Fibroblast of peridontal ligament (primary cell): Measurements from ENCODE around the gene LEMD1.

Experiments used
- DNase-seq: peaks from one replicate; pipeline ENCODE4 v3.0.0-alpha.2; 2010; ENCODE audit errors: extremely low read depth

LEMD1 gene

GRCh38 chr1:205421798-205422197 is at the start of gene LEMD1:
Gene LEMD1 (minus strand): TSS chr1:205422056. CDS start chr1:205420536, 1,520 bp downstream.
- no peak for DNase-seq

- no peak for DNase-seq
Observed at GRCh38 chr1:205470131-205470530, 48.3 kb upstream of the LEMD1 start.

DNA sequence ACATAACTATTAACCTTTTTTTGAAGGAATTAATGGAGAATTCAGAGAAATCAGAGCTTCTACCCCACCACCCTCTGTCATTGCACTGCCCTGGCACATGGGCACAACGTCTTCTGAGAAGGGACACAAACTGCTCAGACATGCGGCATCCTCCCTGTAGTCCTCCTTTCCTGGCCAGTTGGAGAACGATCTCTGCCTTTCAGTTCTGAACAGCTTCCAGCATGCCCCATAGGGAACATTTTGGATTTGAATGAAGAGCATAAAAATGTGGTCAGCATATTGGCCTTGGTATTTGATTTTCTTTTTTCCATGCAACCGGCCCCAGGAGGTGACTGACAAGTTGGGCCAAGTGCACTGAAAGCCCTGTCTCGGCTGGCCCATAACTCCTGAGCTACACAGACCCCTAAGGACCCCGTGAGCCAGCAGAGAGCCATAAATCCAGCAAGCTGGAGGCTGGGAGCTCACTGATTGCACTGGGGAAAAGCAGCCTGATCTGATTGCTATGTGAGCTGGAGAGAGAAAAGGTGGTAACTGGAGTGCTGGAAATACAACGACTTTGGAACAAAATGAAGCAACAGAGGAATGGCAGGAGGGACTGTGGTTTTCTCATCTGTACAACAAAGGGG is 44.9 kb upstream of the LEMD1 start:
- no peak for DNase-seq

- DNase-seq: no peak
Observed at GRCh38 chr1:205465392-205465791, 43.5 kb upstream of the LEMD1 start.

DNA sequence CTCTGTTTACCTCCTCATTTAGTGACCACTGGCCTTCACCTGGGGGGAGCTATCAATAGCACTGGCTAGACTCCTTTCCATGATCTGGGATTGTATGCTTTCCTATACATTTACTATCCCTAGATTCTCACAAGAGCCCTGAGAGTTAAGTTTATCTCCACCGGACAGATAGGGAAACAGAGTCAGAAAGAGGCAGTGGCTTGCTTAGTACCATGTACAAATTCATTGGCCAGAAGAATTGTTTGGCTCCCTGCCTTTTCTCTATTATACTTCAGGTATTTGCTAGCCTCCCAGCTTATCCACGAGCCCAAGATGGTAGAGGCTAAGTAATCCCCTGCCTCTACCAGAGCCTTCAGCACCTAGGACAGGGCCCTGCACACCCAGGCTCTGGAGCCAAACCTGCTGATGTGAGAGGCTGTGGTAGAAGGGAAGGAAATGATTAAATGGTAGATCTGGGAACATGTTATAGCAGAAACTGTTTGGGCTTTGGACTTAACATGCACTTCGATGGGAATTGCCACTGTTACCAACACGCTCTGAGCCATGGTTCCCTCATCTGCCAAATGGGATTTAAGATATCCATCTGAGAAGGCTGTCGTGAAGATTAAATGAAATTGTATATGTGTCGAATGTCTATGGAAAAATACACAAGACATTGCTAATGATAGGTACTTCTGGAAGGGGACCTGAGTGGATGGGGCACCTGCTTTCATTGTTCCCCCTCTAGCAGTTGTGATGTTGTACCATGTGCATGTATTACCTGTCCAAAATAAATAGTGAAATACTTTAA is 37.1 kb upstream of the LEMD1 start:
- DNase-seq: peak; percentile 52

DNA sequence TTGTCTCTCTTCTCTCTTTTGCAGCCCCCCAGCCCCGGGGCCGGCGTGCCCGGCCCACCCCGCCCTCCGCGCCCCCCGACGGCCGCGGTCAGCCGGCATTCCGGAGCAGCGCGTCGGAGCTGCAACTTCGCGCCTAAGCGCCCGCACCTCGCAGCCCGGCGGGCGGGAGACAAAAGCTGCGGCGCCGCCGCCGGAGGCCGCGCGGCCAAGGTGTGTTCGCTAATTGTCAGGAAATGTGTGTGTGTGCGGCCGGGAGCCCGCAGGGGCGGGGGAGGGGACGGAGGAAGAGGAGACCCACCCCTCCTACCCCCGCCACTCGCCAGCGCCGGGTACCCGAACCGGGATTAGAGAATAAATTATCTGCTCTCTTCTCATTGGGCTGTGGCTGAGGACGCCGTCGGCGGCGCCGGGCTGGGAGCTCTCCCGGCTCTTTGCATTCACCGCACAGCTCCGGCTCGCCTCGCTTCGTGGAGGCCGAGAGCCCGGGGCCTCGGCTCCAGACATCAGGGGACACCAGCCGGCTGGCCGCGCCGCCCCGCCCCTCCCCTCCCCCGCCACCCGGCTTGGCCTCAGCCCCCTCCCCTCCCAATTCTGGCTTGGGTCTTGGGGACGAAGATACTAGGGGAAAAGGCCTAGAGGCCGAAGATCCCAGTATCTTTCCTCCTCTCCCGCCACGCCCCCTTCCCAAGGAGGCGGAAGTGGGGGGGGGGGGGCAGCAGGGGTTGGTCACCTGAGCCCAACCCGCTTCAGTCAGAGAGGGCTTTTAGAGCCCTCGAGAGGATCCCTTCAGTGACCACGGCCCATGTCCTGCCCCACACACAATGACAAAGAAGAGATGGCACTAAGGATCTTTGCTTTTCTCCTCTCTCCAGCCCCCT is 35.3 kb upstream of the LEMD1 start:
- DNase-seq: no peak

- DNase-seq: no peak
Observed at GRCh38 chr1:205456383-205456867, 34.6 kb upstream of the LEMD1 start.

DNA sequence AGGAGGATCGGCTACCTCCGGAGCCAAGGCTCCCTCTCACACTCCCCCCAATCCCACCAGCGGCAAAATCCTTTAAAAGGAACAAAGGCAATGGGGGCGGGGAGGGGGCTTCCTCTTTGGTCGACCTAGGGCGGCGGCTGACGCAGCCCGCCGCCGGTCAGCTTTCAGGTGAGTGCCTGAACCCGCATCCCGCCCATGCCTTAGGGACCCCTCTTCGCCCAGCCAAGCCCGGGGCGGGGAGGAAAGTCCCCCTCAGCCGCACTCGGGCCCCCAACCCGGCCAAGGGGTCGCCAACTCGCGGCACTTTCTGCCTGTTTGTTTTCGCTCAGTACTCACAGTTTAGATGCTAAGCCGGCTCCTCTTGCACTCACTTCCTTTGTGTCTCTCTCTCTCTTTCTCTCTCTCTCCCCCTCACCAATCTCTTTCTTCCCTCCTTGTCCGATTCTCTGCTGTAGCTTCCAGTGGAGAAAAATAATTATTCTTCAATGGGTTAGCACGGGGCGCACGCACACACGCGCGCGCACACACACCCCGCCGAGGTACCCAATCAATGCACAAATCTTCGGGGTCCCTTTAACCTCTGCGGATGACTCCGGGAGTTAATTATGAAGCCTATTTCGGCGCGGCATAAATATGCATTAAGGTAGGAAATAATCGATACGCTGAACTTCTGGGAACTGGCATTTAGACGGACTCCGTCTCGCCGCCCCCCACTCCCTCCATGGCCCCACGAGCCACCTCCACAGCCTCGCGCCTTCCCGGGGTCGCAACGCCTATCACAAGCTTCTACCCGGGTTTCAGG is 33.9 kb upstream of the LEMD1 start, which contains the start of gene BLACAT1:
Gene BLACAT1, minus strand, starts transcription at position 465 of the 802 bp plus-strand sequence.
- no peak for DNase-seq

DNA sequence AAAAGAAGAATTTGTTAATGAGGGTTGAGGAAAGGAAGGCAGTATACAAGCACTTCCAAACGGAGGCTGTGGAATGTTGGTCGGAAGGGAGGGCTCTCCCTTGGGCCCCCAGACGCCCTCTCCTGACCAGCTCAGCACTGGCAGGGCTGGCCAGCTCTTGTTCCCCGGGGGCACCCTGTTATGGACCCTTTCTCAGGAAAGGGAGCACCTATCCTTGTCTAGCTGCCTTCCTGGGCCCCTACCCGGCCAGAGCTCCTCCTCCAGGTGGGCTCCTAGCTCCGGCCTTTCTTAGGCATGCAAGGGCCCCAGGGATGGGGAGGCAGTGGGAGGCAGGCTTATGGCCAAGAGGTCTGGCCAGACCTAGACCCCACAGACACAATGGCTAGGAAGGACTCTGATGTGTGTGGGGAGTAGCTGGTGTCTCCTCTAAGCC is 33.1 kb upstream of the LEMD1 start:
- DNase-seq: no peak

DNA sequence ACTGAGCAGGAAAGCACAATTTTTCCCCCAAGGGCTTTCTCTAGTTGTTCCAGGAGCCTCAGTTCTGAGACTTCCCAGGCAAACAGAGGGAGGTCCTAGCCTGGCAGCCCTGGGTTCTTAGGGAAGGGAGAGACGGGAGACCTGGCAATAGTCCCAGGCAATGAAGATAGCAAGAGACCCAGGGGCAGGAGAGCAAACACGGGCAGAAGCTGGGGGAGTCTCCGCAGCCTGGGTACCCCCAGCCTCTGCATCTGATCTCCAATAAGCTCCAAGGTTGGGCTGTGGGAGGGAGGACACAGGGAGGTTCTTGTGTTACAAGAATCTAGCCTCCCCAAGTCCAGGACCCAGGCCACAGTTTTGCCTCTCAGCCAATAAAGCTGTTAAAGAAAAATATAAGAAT is 31.6 kb upstream of the LEMD1 start:
- no peak for DNase-seq

DNA sequence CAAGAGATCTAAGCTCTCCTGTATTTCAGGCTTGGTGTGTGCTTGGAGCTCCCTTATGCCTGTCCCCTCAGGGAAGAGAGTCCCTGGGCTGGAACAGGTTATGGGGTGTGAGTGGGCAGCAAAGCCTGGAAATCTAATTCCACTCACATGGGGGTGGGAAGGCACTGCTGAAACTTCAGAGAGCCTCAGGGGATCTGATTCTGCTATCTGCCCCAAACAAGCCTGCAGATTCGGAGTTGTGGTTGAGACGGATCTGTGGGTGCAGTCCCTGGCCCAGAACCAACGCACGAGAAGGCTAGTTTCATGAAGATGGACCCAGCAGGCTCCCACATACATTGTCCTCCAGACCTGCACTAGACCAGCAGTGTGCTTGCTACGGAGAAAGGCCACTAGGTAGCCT is 31.1 kb upstream of the LEMD1 start:
- no peak for DNase-seq

DNA sequence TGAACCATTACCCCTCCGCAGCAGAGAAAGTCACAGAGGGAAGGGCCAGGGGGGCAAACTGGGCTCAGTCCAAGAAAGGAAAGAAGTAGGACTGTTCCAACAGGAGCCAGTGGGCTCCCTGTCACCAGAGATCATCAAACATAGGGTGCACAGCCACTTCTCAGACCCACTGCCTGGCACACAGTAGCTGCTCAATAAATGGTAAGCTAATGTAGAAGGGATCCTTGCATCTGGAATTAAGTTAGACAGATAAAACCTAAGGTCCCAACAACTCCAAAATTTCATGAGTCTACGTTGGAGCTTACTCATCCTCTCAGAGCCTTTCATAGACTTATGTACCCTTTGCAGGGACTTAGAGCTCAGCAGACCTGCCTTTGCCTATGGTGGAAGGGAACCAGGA is 30.5 kb upstream of the LEMD1 start:
- no peak for DNase-seq

DNA sequence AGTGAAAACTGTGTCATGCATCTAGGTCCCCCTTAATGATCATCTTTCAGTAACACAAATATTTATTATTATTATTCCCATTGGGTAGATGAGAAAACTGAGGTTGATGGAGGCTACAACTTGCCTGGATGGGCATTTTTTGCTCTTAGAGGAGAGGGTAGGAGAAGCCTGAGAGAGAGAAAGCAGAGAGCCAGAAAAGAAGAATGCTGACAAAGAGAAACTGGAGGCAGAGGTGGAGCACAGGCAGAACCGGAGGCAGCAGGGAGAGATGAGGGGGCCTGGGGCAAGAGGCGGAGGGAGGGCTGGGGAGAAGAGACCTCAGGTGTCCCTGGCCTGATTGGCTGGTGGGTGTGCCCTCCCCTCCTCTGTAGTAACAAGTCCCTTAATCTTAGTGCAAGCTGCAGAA is 29.9 kb upstream of the LEMD1 start:
- no peak for DNase-seq

DNA sequence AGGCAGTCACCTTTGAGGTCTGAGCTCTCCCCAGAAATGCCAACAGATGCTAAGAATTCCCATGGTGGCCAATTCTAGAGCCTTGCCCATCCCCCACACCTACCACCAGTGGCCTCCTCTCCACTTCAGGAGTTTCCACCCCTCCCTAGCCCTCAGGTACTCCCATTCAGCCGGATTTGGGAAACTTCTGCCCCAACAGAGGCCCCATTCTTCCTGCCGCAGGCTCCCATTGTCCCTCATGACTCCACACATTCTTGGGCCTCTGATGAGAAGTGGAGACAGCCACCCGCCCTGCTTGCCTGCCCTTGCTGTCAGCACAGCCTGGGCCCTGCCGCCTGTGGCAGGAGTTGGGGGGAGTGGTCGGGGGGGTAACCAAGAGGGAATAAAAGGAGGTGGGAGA is 29.3 kb upstream of the LEMD1 start:
- no peak for DNase-seq

DNA sequence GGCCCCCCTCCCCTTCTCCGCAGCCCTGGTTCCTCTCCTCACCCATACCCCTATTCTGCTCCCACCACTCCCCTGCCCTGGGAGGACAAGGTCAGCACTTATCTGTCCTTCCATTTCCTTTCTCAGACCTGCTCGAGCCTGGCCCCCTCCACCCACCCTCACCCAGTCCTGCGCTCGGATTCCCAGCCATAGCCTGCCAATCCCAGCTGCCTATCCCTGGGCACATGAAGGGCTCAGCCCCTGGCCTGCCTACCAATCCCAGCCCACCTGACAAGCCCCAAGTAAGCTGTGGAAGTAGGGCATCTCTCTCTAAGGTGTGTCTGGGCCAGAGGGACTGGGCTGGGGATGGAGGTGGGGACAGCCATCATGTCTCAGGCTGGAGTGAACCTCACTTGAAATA is 28.6 kb upstream of the LEMD1 start:
- no peak for DNase-seq

GRCh38 chr1:205449750-205450443 is 28.0 kb upstream of the LEMD1 start:
- no peak for DNase-seq

DNA sequence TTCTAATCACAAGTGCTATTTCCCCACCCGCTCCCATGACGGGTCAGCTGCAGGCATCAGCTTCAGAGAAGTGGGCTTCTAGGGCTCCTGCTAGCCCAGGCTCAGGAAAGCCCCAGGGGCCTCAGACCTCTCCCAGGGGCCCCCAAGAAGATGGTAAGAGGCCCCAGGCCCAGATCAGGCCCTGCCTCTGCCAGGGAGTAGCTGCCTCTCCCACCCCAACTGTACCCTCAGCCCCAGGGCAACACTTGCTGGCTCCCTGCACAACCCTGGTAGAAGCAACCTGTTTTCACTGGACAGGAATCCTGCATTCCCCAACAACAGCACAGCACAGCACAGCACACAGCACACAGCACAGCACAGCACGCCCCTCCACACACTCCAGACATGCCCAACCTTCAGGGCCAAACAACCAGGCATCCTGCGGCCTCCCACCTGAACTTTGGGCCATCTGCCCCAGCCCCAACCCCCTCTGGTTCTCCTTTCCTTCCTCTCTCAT is 27.4 kb upstream of the LEMD1 start:
- DNase-seq: no peak

DNA sequence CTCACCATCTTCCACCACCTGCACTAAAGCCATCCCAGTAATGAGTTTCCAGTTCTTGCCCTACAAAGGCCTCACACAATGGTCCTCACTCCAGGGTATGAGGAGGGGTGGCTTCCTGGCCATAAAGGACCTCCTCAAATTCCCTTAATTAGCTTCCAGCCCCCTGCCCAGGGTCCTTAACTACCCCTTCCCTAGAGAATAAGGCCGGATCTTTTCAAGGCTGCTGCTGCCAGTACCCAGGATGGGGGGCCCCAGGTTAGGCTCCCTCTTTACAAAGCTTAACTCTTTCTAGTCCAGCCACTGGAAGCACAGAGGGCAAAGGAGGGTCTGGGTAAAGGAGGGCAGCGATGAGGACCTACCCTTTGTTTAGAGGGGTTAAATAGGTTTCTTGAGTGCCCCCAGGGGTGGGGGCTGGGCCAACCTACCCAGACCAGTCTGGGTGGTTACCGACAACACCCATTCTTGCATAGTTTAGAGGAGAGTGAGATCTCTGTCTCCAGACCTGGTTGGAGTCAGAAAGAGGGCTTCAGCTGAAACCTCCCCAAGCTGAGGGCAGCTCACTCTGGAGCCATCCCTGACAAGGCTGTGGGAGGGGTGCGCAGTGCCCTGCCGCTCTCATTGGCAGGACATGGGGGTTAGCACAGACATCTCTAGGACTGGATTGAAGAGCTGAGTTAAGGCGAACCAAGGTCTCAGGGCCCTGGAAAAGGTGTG is 26.8 kb upstream of the LEMD1 start:
- no peak for DNase-seq

DNA sequence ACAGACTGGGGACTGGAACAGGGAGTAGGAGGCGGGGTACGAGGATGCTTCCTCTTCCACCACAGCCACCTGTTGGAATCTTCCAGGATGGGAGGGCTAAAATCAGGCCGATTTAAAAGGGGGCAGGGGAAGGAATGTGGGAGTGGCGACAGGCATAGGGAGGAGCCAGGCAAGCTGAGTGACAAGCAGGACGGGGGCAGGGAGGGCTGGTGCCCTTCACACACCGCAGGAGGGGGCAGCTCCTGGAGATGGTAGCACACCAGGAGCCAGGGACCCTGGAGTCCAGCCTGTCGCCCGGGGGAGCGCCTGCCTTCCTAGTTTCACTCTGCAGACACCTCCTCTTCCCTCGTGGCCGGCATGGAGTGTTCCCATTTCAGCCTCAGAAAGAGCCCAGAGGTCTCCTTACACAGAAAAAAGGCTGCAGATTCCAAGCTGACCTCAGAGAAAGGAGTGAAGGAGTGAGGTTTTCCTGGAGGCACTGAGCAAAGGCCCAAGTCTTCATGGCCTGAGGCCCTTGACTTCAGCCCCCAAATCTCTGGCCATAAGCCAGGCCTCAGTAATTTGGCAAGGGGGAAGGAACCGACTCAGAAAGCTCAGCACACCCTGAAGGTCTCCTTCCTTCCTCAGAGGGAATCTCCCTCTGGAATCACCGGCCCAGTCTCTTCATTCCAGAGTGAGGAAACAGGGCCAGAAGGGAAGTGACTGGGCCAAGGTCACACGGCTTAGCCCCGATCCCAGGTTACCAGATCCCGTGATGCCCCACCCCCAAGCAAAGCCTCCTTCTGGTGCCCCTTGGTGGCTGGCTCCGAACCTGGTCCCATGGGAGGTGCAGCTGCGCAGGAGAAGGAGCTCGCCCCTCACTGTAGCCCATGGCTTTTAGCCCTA is 25.8 kb upstream of the LEMD1 start:
- no peak for DNase-seq
